Upper lobe of right lung (tissue), 1 donor: ENCODE measurements around the gene IFI44L. TPM values are rescaled to one million over a fixed set of nuclear protein-coding genes. Genes with fewer than 3 reads are reported as not detected.

ENCODE experiments used
- ATAC-seq: fragments of 200-7000 bp; cut with Tn5 transposase; one replicate; pipeline ENCODE4 v1.9.1; 2020; ENCODE audit warnings: mild to moderate bottlenecking, moderate library complexity
- DNase-seq: peaks from one replicate; pipeline ENCODE4 v3.0.0-alpha.2; 2020
- H3K27ac ChIP-seq: fragments of 200-600 bp; one replicate; pipeline ENCODE4 v1.8.0; 2022
- H3K27me3 ChIP-seq: fragments of 200-600 bp; one replicate; pipeline ENCODE4 v1.8.0; 2022; ENCODE audit warnings: mild to moderate bottlenecking
- H3K36me3 ChIP-seq: fragments of 200-600 bp; one replicate; pipeline ENCODE4 v1.8.0; 2022
- H3K4me1 ChIP-seq: fragments of 200-600 bp; one replicate; pipeline ENCODE4 v1.8.0; 2022
- H3K4me3 ChIP-seq: fragments of 200-600 bp; one replicate; pipeline ENCODE4 v1.8.0; 2022; ENCODE audit warnings: mild to moderate bottlenecking
- H3K9me3 ChIP-seq: fragments of 200-600 bp; one replicate; pipeline ENCODE4 v1.8.0; 2022
- CTCF ChIP-seq: fragments of 200-600 bp; IDR thresholded peaks from one replicate; pipeline ENCODE4 v1.8.0; 2022; ENCODE audit warnings: antibody characterized with exemption
- intact Hi-C: fragments of 100-400 bp; cut with DNase I; formaldehyde crosslinking; loops from one replicate; pipeline ENCODE4 v1.11.0; 2022
- total RNA-seq: library from RNA; stranded (reverse); fragmentation: NEBNext Ultra II Directional; extraction: Animal tissue kit (Norgen Biotek cat#: 25700); gene quantifications from one replicate; pipeline ENCODE4 v1.2.1, GENCODE V29; 2021
- donor health status: DM: no; HTN: yes; CAD: no; lungs with severe emphysema.

IFI44L gene
- total RNA-seq, 1 donor from 2014 or later = 30.0 TPM

- intact Hi-C loops = no loop called here
- TF ChIP-seq CTCF = no peak
- Histone ChIP-seq H3K27me3 (no peaks in the 10 kb centered on the region), H3K9me3 (no peaks in the 10 kb centered on the region), H3K4me1 (no peaks in the 10 kb centered on the region), H3K27ac (no peak overlapping the region), H3K4me3 (no peak overlapping the region), H3K36me3 (no peaks in the 10 kb centered on the region)
- no peak for ATAC-seq
- DNase-seq = no peak
Observed at GRCh38 chr1:78687315-78687714, 67.1 kb downstream of the IFI44L start.

- Histone ChIP-seq H3K4me1 (no peaks in the 10 kb centered on the region), H3K36me3 (no peaks in the 10 kb centered on the region), H3K9me3 (no peaks in the 10 kb centered on the region), H3K27ac (no peak overlapping the region), H3K27me3 (no peaks in the 10 kb centered on the region), H3K4me3 (no peak overlapping the region)
- intact Hi-C loops = no loop called here
- TF ChIP-seq CTCF = no peak
- ATAC-seq = no peak
- DNase-seq = no peak
Observed at GRCh38 chr1:78687914-78688313, 67.7 kb downstream of the IFI44L start.

- DNase-seq = no peak
Observed at GRCh38 chr1:78688697-78689096, 68.4 kb downstream of the IFI44L start.

GRCh38 chr1:78690516-78690915 lies 70.3 kb downstream of the IFI44L start:
- ATAC-seq = no peak

More at GRCh38 chr1:78688697-78689096, 68.4 kb downstream of the IFI44L start:
- Histone ChIP-seq H3K27me3 (no peaks in the 10 kb centered on the region), H3K4me1 (no peaks in the 10 kb centered on the region), H3K4me3 (no peak overlapping the region), H3K9me3 (no peaks in the 10 kb centered on the region), H3K36me3 (no peaks in the 10 kb centered on the region), H3K27ac (no peak overlapping the region)
- intact Hi-C loops = no loop called here
- ATAC-seq = no peak
- TF ChIP-seq CTCF = no peak

GRCh38 chr1:78691995-78692747 lies 71.9 kb downstream of the IFI44L start:
- Histone ChIP-seq H3K36me3 (no peaks in the 10 kb centered on the region), H3K27me3 (no peaks in the 10 kb centered on the region), H3K27ac (no peak overlapping the region), H3K4me1 (no peaks in the 10 kb centered on the region), H3K9me3 (no peaks in the 10 kb centered on the region), H3K4me3 (no peak overlapping the region)
- DNase-seq (no peak), ATAC-seq (no peak)
- intact Hi-C loops = no loop called here
- TF ChIP-seq CTCF = no peak

More at GRCh38 chr1:78690516-78690915, 70.3 kb downstream of the IFI44L start:
- no peaks in the 10 kb centered on the region for H3K36me3 ChIP-seq
- H3K4me1 ChIP-seq = no peaks in the 10 kb centered on the region
- no peak for TF ChIP-seq CTCF
- H3K27ac ChIP-seq = no peak overlapping the region
- DNase-seq = no peak
- H3K9me3 ChIP-seq = no peaks in the 10 kb centered on the region
- intact Hi-C loops = no loop called here
- no peak overlapping the region for H3K4me3 ChIP-seq
- no peaks in the 10 kb centered on the region for H3K27me3 ChIP-seq

Other genes starting within 250 kb of the IFI44L start
- gene PTGFR, start 129.5 kb upstream of the IFI44L start, total RNA-seq = 3.0 TPM
- gene IFI44, start 29.4 kb downstream of the IFI44L start, total RNA-seq = 63.2 TPM